ENCODE data around the gene IPO7.
A peak's percentile ranks its signal among the peaks of the same experiment; 100 is the strongest.
"Not testable (repeated sequence)": the region's sequence is repeated elsewhere in the genome, so short reads cannot be mapped to it uniquely, and the experiment has no call there.

Gene IPO7

DNA sequence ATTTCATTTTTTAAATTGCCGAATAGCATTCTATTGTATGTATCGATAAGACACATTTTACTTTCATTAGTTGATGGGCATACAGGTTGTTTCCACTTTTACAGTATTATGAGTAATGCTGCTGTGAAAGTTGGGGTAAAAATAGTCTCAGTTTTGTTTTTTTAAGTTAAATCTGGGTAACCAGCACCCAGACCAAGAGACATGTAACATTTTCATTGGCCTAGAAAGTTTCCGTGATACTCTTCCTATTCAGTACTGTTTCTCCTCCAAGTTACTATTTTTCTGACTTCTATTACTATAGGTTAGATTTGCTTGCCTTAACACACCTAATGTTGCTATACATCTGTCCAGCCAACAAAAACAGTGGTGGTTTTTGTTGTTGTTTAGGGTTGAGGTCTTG, 12.3 kb downstream of the IPO7 start:
- Mint-ChIP-seq H3K27me3 (ENCODE audit: low read depth, poor library complexity) (no peaks in the 10 kb centered on the region), H3K36me3 (ENCODE audit: low read depth) (peaks cover 53% of the 10 kb centered on the region), H3K9me3 (peaks cover 14% of the 10 kb centered on the region), H3K4me1 (no peaks in the 10 kb centered on the region), H3K27ac (no peak overlapping the region), H3K4me3 (no peak overlapping the region)
- TF ChIP-seq CTCF (IDR thresholded peaks at IDR 0.05): no peak
- DNase-seq: no peak

DNA sequence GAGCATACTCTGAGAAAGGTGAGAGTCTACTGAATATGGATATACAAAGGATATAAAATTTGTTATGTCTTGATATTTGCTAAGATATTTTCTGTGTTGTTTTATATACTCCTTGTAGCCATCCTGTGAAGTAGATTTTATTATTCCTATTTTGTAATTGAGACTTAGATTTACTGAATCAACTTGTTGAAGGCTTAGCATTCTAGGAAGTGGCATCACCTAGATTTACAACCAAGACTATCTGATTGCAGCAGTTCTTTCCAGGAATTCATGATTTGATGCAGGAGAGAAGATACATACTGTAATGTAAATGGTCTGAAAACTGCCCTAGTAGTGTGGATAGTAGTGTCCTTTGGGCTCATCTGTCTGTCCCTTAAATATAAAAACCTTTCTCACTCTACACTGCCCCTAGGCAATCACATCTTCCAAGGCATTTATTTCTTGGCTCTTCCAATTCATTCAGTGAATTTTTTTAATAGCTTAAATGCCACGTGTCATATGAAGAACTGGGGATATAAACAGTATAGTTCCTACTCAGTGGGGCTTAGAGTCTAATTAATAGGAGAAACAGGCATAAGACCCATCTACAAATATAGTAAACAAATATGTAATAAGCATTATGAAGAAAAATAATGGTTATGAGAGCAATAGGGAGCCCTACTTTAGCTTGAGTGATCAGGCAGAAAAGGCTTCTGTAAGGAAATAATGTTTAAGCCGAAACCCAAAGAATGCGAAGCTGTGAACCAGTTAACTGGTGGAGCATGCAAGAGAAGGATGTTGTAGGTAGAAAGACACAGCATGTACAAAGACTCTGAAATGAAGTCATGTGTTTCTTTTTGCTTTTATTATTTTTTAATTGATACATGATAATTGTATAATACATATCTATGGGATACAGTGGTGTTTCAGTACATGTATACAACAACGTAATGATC, 13.6 kb downstream of the IPO7 start:
- no peak overlapping the region for H3K4me3 Mint-ChIP-seq
- TF ChIP-seq CTCF (IDR thresholded peaks at IDR 0.05): no peak
- H3K9me3 Mint-ChIP-seq: peaks cover 11% of the 10 kb centered on the region
- H3K36me3 Mint-ChIP-seq (ENCODE audit: low read depth): peaks cover 52% of the 10 kb centered on the region
- no peaks in the 10 kb centered on the region for H3K27me3 Mint-ChIP-seq (ENCODE audit: low read depth, poor library complexity)
- no peaks in the 10 kb centered on the region for H3K4me1 Mint-ChIP-seq
- peak overlapping the region; percentile 27 for H3K27ac Mint-ChIP-seq
- DNase-seq: no peak

GRCh38 chr11:9399466-9399865, 15.0 kb downstream of the IPO7 start:
- Mint-ChIP-seq H3K4me3 (no peak overlapping the region), H3K4me1 (no peaks in the 10 kb centered on the region), H3K27ac (no peak overlapping the region), H3K27me3 (ENCODE audit: low read depth, poor library complexity) (no peaks in the 10 kb centered on the region), H3K9me3 (peaks cover 4% of the 10 kb centered on the region), H3K36me3 (ENCODE audit: low read depth) (peaks cover 57% of the 10 kb centered on the region)
- no peak for DNase-seq
- TF ChIP-seq CTCF (IDR thresholded peaks at IDR 0.05): no peak

- DNase-seq; H3K4me3 Mint-ChIP-seq; H3K4me1 Mint-ChIP-seq; H3K9me3 Mint-ChIP-seq; H3K27me3 Mint-ChIP-seq (ENCODE audit: low read depth, poor library complexity): not testable (repeated sequence)
- Mint-ChIP-seq H3K36me3 (ENCODE audit: low read depth) (peaks cover 61% of the 10 kb centered on the region), H3K27ac (peak overlapping the region; percentile 43)
Observed at GRCh38 chr11:9401884-9402283, 17.4 kb downstream of the IPO7 start.

DNA sequence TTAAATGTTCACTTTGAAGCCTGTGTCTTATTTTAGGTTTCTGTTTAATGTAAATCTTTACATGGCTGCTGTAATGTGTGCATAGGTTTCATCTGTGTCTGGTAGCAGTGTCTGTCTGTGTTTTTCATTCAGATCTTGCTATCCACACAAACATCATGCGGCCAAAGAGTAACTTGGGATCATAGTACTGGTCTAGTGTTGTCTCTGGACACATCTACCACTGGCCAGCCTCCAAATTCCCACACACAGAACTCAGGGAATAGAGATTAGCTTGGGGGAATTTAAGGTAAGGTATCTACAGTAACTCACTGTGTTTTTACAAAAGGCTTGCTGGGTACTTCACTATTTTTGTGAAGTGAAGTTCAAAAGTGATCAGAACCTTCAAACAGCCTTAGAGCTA, 44.3 kb downstream of the IPO7 start:
- no peaks in the 10 kb centered on the region for H3K27me3 Mint-ChIP-seq (ENCODE audit: low read depth, poor library complexity)
- H3K4me3 Mint-ChIP-seq: no peak overlapping the region

DNA sequence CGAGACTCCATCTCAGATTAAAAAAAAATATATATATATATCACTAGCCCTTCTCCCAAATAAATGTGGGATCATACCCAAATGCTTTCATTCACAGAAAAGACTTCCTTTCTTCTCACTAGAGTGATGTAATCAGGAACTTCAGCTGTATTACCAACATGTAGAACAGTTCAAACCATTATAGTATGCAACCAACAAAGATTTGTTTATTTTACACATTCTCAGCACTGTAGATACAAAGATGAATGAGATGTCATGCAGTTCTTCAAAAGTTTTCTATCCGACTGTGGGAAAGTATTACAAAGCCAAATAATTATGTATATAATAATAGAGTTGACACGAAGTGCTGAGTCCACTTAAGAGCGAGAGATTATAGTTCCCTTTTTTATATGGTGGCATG, 54.2 kb downstream of the IPO7 start:
- Mint-ChIP-seq H3K4me1 (no peaks in the 10 kb centered on the region), H3K27ac (no peak overlapping the region), H3K27me3 (ENCODE audit: low read depth, poor library complexity) (no peaks in the 10 kb centered on the region), H3K9me3 (no peaks in the 10 kb centered on the region), H3K36me3 (ENCODE audit: low read depth) (peaks cover 90% of the 10 kb centered on the region), H3K4me3 (no peak overlapping the region)
- TF ChIP-seq CTCF (IDR thresholded peaks at IDR 0.05): no peak
- no peak for DNase-seq

More for the DNA sequence above, 44.3 kb downstream of the IPO7 start:
- Mint-ChIP-seq H3K4me1 (no peaks in the 10 kb centered on the region), H3K27ac (no peak overlapping the region), H3K36me3 (ENCODE audit: low read depth) (peaks cover 77% of the 10 kb centered on the region), H3K9me3 (no peaks in the 10 kb centered on the region)
- TF ChIP-seq CTCF (IDR thresholded peaks at IDR 0.05): no peak
- no peak for DNase-seq

All from nephron progenitor cell (in vitro differentiated cells).